Activated naive CD4-positive, alpha-beta T cell treated with anti-CD3 and anti-CD28 coated beads, Interleukin-2, amount 50 U/mL, for 16 hours (primary cell): ENCODE results near the gene ZSCAN4.

ENCODE experiments used
- DNase-seq: peaks from one replicate; pipeline ENCODE4 v3.0.0-alpha.2; 2020

The ZSCAN4 gene

DNA sequence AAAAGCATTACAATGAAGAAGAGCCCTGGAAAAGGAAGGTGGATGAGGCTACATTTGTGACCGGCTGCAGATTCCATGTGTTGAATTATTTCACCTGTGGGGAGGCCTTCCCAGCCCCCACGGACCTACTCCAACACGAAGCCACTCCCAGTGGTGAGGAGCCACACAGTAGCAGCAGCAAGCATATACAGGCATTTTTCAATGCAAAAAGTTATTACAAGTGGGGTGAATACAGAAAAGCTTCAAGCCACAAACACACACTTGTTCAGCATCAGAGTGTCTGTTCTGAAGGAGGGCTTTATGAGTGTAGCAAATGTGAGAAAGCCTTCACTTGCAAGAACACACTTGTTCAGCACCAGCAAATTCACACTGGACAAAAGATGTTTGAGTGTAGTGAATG, 18.0 kb downstream of the ZSCAN4 start:
- no peak for DNase-seq

DNA sequence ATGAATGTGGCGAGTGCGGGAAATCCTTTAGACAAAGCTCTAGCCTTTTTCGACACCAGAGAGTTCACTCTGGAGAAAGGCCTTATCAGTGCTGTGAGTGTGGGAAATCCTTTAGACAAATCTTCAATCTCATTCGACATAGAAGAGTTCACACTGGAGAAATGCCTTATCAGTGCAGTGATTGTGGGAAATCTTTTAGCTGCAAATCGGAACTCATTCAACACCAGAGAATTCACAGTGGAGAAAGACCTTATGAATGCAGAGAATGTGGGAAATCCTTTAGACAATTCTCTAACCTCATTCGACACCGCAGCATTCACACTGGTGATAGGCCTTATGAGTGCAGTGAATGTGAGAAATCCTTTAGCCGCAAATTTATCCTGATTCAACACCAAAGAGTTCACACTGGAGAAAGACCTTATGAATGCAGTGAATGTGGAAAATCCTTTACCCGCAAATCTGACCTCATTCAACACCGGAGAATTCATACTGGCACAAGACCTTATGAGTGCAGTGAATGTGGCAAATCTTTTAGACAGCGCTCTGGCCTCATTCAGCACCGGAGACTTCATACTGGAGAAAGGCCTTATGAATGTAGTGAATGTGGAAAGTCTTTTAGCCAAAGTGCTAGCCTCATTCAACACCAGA, 18.8 kb downstream of the ZSCAN4 start:
- no peak for DNase-seq

DNA sequence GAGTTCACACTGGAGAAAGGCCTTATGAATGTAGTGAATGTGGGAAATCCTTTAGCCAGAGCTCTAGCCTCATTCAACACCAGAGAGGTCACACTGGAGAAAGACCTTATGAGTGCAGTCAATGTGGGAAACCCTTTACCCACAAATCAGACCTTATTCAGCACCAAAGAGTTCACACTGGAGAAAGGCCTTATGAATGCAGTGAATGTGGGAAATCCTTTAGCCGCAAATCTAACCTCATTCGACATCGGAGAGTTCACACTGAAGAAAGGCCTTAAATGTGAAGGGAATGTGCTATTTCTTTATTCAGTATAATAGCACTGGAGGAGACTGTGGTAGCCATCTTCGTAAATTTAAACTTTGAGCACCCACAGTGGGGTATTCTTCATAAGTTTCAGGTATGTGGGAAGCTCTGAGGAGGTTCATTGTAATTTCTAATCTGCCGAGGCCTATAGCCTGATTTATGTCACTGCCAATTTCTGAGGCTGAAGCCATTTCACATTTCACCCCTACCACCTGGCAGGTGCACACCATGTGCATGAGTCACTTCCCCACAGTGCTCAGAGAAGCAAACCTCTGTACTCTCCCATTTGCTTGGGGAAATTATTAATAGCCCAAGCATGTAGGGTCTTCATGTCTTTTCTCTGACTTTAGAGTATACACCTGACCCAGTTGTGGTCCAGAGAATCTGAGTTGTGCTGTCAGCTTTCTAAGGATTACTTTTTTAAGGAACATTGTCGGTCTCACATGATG, 19.5 kb downstream of the ZSCAN4 start:
- no peak for DNase-seq

DNA sequence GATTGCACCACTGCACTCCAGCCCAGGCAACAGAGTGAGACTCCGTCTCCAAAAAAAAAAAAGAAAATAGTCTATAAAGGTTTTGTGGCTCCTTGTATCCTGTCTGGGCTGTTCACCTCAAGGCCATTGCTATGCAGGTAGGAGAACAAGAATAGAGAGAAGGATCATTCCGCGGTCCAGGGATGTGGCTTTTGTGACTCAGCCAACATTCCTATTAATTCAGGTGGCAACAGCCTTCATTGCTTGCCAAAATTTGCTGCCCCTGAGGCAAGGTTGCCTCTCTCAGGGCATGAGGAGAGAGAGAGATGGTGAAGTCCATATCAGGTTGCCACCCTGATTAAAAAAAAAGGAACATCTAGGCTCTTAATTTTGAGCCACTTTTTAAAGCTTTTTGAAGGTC, 21.0 kb downstream of the ZSCAN4 start:
- DNase-seq = no peak

DNA sequence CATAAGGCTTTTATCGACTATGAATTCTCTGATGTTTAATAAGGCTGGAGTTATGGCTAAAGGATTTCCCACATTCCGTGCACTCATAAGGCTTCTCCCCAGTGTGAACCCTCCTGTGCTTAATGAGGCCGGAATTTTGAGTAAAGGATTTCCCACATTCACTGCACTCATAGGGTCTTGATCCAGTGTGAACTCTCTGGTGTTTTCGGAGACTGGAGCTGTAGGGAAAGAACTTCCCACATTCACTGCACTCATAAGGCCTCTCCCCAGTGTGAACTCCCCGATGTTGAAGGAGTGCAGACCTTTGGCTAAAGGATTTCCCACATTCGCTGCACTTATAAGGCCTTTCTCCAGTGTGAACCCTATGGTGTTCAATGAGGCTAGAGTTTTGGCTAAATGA, 32.9 kb downstream of the ZSCAN4 start:
- no peak for DNase-seq

DNA sequence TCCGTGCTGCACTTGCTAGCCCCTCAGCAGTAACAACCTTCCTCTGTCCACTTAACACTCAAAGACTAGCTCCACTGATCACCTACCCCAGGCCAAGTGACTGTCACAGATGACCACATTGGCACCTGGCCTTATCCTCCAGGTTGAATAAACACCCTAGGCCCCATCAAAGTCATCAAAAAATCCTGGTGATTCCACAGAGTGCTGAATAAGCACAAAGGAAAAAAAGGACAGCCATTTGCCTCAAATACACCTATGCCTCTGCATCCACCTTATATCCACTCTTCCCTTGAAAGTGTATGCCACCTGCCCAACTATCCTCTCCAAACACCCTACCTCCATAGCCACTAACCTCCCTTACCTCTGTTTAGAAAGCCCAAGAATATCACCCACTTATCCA, 37.6 kb downstream of the ZSCAN4 start:
- no peak for DNase-seq

DNA sequence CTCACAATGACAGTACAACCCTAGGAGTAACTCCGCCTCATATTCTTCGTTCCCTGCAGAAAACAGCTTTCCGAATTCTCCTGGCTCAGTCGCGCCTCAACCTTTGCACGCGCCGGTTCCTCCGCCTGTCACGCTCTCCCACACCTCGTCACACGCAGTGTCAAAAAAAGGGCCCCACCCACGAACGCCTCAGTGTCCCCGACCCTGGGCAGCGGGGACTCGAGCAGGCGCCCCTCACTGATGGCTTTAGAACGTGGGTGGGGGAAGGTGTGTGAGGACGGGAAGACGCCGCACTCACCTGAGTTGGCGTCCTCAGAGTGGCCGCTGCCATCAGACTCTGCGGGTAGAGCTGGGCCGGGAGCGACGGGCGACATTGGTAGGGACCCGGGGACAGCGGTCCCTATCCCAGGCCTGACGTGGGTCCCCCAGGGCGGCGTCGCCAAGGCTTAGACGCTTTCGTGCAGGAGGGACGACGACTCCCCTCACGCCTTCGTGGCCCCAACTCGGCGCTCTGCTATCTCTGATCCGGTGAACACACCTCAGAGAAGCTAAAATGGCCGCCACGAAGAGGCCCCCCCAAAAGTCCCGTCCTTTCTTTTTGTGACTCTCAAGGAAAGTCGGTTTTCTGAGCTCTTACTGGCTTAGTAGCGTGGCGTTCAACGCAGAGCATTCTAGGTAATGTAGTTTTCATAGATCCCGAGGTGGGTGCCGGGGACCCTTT, 40.1 kb downstream of the ZSCAN4 start, which contains the start of gene ZNF154:
ZNF154 (minus strand) TSS at position 564 of the 721 bp plus-strand sequence; CDS start at position 331, 233 bp downstream.
- peak; percentile 44 for DNase-seq

DNA sequence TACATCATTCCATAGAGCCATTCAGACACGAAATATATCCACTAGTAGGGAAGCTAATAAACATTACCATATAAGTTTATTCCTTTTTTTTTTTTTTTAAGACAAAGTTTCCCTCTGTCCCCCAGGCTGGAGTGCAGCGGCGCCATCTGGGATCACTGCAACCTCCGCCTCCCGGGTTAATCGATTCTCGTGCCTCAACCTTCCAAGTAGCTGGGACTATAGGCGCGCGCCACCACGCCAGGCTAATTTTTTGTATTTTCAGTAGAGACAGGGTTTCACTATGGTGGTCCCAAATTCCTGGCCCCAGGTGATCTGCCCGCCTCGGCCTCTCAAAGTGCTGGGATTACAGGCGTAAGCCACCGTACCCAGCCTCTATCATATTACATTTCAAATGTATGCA, 40.9 kb downstream of the ZSCAN4 start:
- no peak for DNase-seq

DNA sequence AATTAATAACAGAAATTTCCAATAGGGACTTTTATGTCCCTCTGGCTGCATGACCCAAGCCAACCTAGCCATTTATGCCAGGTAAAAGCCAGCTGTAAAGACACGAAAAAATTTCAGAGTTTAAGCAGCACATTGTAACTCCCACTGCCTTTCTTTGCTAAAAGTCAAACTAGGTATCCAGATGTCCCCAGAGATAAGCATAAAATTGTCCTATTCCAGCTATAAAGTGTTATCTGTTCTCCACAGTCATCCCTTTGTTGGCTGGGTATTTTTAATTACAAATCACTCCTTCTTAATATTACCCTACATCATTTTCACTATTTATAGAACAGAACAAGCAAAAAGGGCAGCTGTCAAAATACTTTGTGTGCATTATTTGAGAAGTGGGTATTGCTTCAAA, 43.5 kb downstream of the ZSCAN4 start:
- DNase-seq = no peak

DNA sequence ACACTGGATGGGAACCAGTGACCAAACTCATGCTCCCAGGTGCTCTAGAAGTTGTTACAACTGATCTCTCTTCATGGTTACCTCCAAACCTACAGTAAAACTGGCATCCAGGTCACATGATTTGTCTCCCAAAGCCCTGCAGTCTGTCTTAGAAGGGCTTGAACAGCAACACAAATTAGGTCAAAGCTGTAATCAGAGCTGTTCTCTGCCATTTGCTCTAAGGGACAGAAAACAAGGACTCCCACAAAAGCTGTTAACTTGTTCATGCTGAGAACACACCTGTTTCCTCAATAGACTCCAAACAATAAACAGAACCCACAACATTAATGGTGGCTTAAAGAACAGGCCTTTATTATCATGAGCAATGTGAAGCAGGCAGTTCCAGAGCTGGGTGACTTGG, 50.7 kb downstream of the ZSCAN4 start:
- no peak for DNase-seq

DNA sequence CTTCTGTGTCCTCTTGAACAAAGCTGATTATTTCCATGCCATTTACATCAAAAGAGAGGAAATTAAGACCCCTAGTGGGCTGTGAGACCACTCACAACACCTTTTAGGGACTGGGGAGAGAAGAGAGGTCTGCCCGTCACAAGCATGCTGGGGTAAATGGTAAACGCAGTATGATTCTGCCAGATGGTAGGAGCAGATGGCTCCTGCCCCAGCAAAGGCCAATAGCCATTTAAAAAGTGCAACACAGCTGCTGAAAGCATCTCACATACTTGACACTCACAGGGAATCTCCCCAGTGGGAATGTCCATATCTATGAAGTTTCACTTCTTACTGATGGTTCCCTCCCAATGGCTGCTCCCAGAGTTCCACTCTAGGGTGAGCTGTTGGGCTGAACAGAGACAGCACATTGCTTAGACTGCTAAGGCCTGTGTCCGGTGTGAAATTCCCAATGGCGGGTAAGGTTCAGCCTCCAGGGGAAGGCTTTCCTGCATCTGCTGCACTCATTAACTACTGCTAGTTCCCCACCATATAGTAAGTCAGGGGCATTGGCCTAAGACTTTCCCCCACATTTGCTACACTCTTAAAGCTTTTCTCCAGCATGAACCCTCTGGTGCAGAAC, 51.3 kb downstream of the ZSCAN4 start:
- no peak for DNase-seq

DNA sequence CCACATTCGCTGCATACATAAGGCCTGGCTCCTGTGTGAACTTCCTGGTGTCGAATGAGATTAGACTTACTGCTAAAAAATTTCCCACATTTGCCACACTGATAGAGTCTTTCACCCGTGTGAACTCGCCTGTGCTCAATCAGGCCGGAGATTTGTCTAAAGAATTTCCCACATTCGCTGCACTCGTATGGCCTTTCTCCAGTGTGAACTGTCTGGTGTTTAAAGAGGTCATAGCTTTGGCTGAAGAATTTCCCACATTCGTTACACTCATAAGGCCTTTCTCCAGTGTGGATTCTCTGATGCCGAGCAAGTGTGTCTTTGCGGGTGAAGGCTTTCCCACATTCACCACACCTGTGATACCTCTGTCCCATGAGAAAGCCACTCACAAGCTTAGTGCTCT, 52.1 kb downstream of the ZSCAN4 start:
- DNase-seq = no peak
